Astrocyte (in vitro differentiated cells and primary cell): ENCODE results near the gene TMEM236.

Source experiments
- CTCF ChIP-seq: IDR thresholded peaks from 2 replicates; pipeline ENCODE4 v1.5.1; 2011; ENCODE audit warnings: low read depth, mild to moderate bottlenecking, inconsistent platforms, low read length, moderate library complexity; ENCODE audit not compliant: insufficient read depth
- EZH2 ChIP-seq: IDR thresholded peaks from 2 replicates; pipeline ENCODE4 v1.6.1; 2012; ENCODE audit warnings: mild to moderate bottlenecking, low read length, inconsistent platforms; ENCODE audit not compliant: insufficient read depth

- TF ChIP-seq CTCF (no peak), EZH2 (no peak)
Observed at GRCh38 chr10:17783751-17784150, 31.8 kb downstream of the TMEM236 start.
